DMS79 treated with DMSO at 0.1 percent for 48 hours (cell line): ENCODE results near the gene COL25A1.

Experiments
- DNase-seq: peaks from one replicate; lab custom pipeline; 2025; lab: John Stamatoyannopoulos, UW

COL25A1 gene

GRCh38 chr4:109291707-109292238, 10.7 kb downstream of the COL25A1 start:
- no peak for DNase-seq

- no peak for DNase-seq
Observed at GRCh38 chr4:109290918-109291317, 11.5 kb downstream of the COL25A1 start.

- no peak for DNase-seq
Observed at GRCh38 chr4:109278594-109279031, 23.8 kb downstream of the COL25A1 start.

GRCh38 chr4:109276482-109277095, 25.9 kb downstream of the COL25A1 start:
- no peak for DNase-seq

GRCh38 chr4:109275066-109275745, 27.3 kb downstream of the COL25A1 start:
- DNase-seq: no peak

- no peak for DNase-seq
Observed at GRCh38 chr4:109266891-109267290, 35.6 kb downstream of the COL25A1 start.

GRCh38 chr4:109266236-109266635, 36.2 kb downstream of the COL25A1 start:
- no peak for DNase-seq

- DNase-seq: no peak
Observed at GRCh38 chr4:109263721-109264120, 38.7 kb downstream of the COL25A1 start.

- DNase-seq: no peak
Observed at GRCh38 chr4:109256818-109257217, 45.6 kb downstream of the COL25A1 start.

GRCh38 chr4:109254845-109255244, 47.6 kb downstream of the COL25A1 start:
- DNase-seq: no peak

GRCh38 chr4:109251396-109251795, 51.1 kb downstream of the COL25A1 start:
- no peak for DNase-seq

GRCh38 chr4:109248322-109248900, 54.0 kb downstream of the COL25A1 start:
- no peak for DNase-seq

- DNase-seq: no peak
Observed at GRCh38 chr4:109243871-109244270, 58.6 kb downstream of the COL25A1 start.

GRCh38 chr4:109238746-109239145, 63.7 kb downstream of the COL25A1 start:
- no peak for DNase-seq

GRCh38 chr4:109235683-109236082, 66.8 kb downstream of the COL25A1 start:
- no peak for DNase-seq

GRCh38 chr4:109234596-109234995, 67.9 kb downstream of the COL25A1 start:
- DNase-seq: no peak

GRCh38 chr4:109233570-109233969, 68.9 kb downstream of the COL25A1 start:
- DNase-seq: no peak

- no peak for DNase-seq
Observed at GRCh38 chr4:109232681-109233080, 69.8 kb downstream of the COL25A1 start.

GRCh38 chr4:109231331-109231730, 71.1 kb downstream of the COL25A1 start:
- no peak for DNase-seq

GRCh38 chr4:109229028-109229427, 73.4 kb downstream of the COL25A1 start:
- no peak for DNase-seq

GRCh38 chr4:109218288-109218687, 84.2 kb downstream of the COL25A1 start:
- no peak for DNase-seq

GRCh38 chr4:109216085-109216696, 86.3 kb downstream of the COL25A1 start:
- no peak for DNase-seq

GRCh38 chr4:109215506-109215905, 87.0 kb downstream of the COL25A1 start:
- no peak for DNase-seq
